Measurements from ENCODE around the gene CDYL.
A peak's percentile ranks its signal among the peaks of the same experiment; 100 is the strongest.

CDYL gene

GRCh38 chr6:4941782-4942672, 165.8 kb downstream of the CDYL start:
- DNase-seq: peak; percentile 91

- DNase-seq: no peak
Observed at GRCh38 chr6:4942673-4943009, 166.4 kb downstream of the CDYL start.

- no peak for DNase-seq
Observed at GRCh38 chr6:4943716-4944115, 167.5 kb downstream of the CDYL start.

- no peak for DNase-seq
Observed at GRCh38 chr6:4944325-4944724, 168.1 kb downstream of the CDYL start.

- DNase-seq: no peak
Observed at GRCh38 chr6:4946521-4946920, 170.3 kb downstream of the CDYL start.

GRCh38 chr6:4947716-4948115, 171.5 kb downstream of the CDYL start:
- no peak for DNase-seq

GRCh38 chr6:4948781-4949450, 172.7 kb downstream of the CDYL start:
- no peak for DNase-seq

GRCh38 chr6:4950076-4950475, 173.9 kb downstream of the CDYL start:
- DNase-seq: no peak

- peak; percentile 86 for DNase-seq
Observed at GRCh38 chr6:4950836-4951533, 174.8 kb downstream of the CDYL start.

GRCh38 chr6:4953440-4953839, 177.2 kb downstream of the CDYL start:
- DNase-seq: no peak

GRCh38 chr6:4956625-4957024, 180.4 kb downstream of the CDYL start:
- no peak for DNase-seq

- peak; percentile 79 for DNase-seq
Observed at GRCh38 chr6:4957521-4958231, 181.5 kb downstream of the CDYL start.

GRCh38 chr6:4958624-4959023, 182.4 kb downstream of the CDYL start:
- DNase-seq: no peak

GRCh38 chr6:4961322-4962168, 185.3 kb downstream of the CDYL start:
- DNase-seq: no peak

- DNase-seq: no peak
Observed at GRCh38 chr6:4962905-4963304, 186.7 kb downstream of the CDYL start.

GRCh38 chr6:4964675-4965561, 188.7 kb downstream of the CDYL start:
- no peak for DNase-seq

- DNase-seq: peak; percentile 87
Observed at GRCh38 chr6:4965562-4966389, 189.6 kb downstream of the CDYL start.

GRCh38 chr6:4967301-4968030, 191.3 kb downstream of the CDYL start:
- DNase-seq: no peak

- no peak for DNase-seq
Observed at GRCh38 chr6:4969609-4970285, 193.5 kb downstream of the CDYL start.

All from islet precursor cell (in vitro differentiated cells).